HepG2 (cell line): ENCODE measurements around the gene NACC2.

ENCODE experiments used
- ARHGAP35 ChIP-seq: sonication (generic); formaldehyde crosslinking; IDR thresholded peaks from 2 replicates; pipeline ENCODE4 v1.9.0; 2022; ENCODE audit warnings: mild to moderate bottlenecking, inconsistent platforms, moderate library complexity, missing genetic modification reagents, borderline replicate concordance
- CREM ChIP-seq, 2 experiments: sonication (generic) in 1 of 2; formaldehyde crosslinking in 1 of 2; IDR thresholded peaks; 2 replicates each; pipeline versions ENCODE4 v1.4.0 to v1.6.1; 2016 to 2020; ENCODE audit warnings: antibody characterized with exemption in 1 of 2, mild to moderate bottlenecking in 1 of 2, missing genetic modification reagents in 1 of 2
- ELF4 ChIP-seq: sonication (generic); formaldehyde crosslinking; IDR thresholded peaks from 2 replicates; pipeline ENCODE4 v1.5.0; 2020; ENCODE audit warnings: missing genetic modification reagents, mild to moderate bottlenecking, moderate library complexity, borderline replicate concordance
- MAFF ChIP-seq: IDR thresholded peaks from 2 replicates; pipeline ENCODE4 v1.6.1; 2011; ENCODE audit warnings: low read depth, low read length, improper control_type of control experiment
- NR0B2 ChIP-seq: sonication (generic); formaldehyde crosslinking; IDR thresholded peaks from 2 replicates; pipeline ENCODE4 v1.4.0; 2020; ENCODE audit warnings: mild to moderate bottlenecking, missing genetic modification reagents
- RELA ChIP-seq: sonication (generic); formaldehyde crosslinking; IDR thresholded peaks from 2 replicates; pipeline ENCODE4 v1.4.0; 2020; ENCODE audit warnings: missing genetic modification reagents
- SIN3A ChIP-seq: IDR thresholded peaks from 2 replicates; pipeline ENCODE4 v1.6.1; 2011; ENCODE audit warnings: low read depth, mild to moderate bottlenecking, control low read depth, low read length, borderline replicate concordance
- YY1 ChIP-seq: IDR thresholded peaks from 2 replicates; pipeline ENCODE4 v1.6.1; 2011; ENCODE audit warnings: low read length, low read depth, moderate library complexity, mild to moderate bottlenecking; ENCODE audit not compliant: insufficient read depth, insufficient replicate concordance
- ZNF512 ChIP-seq: sonication (generic); formaldehyde crosslinking; IDR thresholded peaks from 2 replicates; pipeline ENCODE4 v1.4.0; 2020; ENCODE audit warnings: mild to moderate bottlenecking, missing genetic modification reagents
- TF ChIP-seq, protein P1 (sequence below): sonication (generic); formaldehyde crosslinking; IDR thresholded peaks from 2 replicates; pipeline ENCODE4 v1.5.0; 2020; ENCODE audit warnings: mild to moderate bottlenecking, missing genetic modification reagents, moderate library complexity
- TF ChIP-seq, protein P2 (sequence below), 2 experiments: IDR thresholded peaks; 2 replicates each; pipeline ENCODE4 v1.6.1; 2011 to 2012; ENCODE audit warnings: low read length in 2 of 2, borderline replicate concordance in 1 of 2, low read depth in 1 of 2, mild to moderate bottlenecking in 1 of 2, moderate library complexity in 1 of 2
- TF ChIP-seq, protein P3 (sequence below): sonication (generic); formaldehyde crosslinking; IDR thresholded peaks from 2 replicates; pipeline ENCODE4 v1.4.0; 2020; ENCODE audit warnings: missing genetic modification reagents

GRCh38 chr9:136049491-136050265, 45.4 kb downstream of the NACC2 start:
- TF ChIP-seq RELA (CRISPR knock-in tag) = no peak
- no peak for TF ChIP-seq NR0B2 (CRISPR knock-in tag)
- TF ChIP-seq YY1 = no peak
- no peak for TF ChIP-seq CREM (IDR thresholded peaks at IDR 0.05)
- TF ChIP-seq CREM (CRISPR knock-in tag; IDR thresholded peaks at IDR 0.05) = no peak
- TF ChIP-seq, protein P1, sequence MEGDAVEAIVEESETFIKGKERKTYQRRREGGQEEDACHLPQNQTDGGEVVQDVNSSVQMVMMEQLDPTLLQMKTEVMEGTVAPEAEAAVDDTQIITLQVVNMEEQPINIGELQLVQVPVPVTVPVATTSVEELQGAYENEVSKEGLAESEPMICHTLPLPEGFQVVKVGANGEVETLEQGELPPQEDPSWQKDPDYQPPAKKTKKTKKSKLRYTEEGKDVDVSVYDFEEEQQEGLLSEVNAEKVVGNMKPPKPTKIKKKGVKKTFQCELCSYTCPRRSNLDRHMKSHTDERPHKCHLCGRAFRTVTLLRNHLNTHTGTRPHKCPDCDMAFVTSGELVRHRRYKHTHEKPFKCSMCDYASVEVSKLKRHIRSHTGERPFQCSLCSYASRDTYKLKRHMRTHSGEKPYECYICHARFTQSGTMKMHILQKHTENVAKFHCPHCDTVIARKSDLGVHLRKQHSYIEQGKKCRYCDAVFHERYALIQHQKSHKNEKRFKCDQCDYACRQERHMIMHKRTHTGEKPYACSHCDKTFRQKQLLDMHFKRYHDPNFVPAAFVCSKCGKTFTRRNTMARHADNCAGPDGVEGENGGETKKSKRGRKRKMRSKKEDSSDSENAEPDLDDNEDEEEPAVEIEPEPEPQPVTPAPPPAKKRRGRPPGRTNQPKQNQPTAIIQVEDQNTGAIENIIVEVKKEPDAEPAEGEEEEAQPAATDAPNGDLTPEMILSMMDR (CRISPR knock-in tag) = no peak
- no peak for TF ChIP-seq ELF4
- TF ChIP-seq, protein P2, sequence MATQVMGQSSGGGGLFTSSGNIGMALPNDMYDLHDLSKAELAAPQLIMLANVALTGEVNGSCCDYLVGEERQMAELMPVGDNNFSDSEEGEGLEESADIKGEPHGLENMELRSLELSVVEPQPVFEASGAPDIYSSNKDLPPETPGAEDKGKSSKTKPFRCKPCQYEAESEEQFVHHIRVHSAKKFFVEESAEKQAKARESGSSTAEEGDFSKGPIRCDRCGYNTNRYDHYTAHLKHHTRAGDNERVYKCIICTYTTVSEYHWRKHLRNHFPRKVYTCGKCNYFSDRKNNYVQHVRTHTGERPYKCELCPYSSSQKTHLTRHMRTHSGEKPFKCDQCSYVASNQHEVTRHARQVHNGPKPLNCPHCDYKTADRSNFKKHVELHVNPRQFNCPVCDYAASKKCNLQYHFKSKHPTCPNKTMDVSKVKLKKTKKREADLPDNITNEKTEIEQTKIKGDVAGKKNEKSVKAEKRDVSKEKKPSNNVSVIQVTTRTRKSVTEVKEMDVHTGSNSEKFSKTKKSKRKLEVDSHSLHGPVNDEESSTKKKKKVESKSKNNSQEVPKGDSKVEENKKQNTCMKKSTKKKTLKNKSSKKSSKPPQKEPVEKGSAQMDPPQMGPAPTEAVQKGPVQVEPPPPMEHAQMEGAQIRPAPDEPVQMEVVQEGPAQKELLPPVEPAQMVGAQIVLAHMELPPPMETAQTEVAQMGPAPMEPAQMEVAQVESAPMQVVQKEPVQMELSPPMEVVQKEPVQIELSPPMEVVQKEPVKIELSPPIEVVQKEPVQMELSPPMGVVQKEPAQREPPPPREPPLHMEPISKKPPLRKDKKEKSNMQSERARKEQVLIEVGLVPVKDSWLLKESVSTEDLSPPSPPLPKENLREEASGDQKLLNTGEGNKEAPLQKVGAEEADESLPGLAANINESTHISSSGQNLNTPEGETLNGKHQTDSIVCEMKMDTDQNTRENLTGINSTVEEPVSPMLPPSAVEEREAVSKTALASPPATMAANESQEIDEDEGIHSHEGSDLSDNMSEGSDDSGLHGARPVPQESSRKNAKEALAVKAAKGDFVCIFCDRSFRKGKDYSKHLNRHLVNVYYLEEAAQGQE (IDR thresholded peaks at IDR 0.05; ENCODE audit: borderline replicate concordance in 1 of 2, low read depth in 1 of 2, low read length in 2 of 2) = no peak
- no peak for TF ChIP-seq ZNF512
- TF ChIP-seq, protein P3, sequence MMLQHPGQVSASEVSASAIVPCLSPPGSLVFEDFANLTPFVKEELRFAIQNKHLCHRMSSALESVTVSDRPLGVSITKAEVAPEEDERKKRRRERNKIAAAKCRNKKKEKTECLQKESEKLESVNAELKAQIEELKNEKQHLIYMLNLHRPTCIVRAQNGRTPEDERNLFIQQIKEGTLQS (CRISPR knock-in tag) = no peak
- no peak for TF ChIP-seq SIN3A
- TF ChIP-seq MAFF = no peak
- TF ChIP-seq ARHGAP35 (CRISPR knock-in tag) = no peak
